Fibroblast of villous mesenchyme (primary cell): ENCODE results near the gene TUBB2A. TPM values are rescaled to one million over a fixed set of nuclear protein-coding genes. Genes with fewer than 3 reads are reported as not detected.

Experiments
- DNase-seq: peaks from one replicate; pipeline ENCODE4 v3.0.0-alpha.2; 2010; ENCODE audit warnings: low read depth
- H3K4me3 ChIP-seq: 2 replicates; pipeline ENCODE4 v1.5.1; 2011; ENCODE audit warnings: low read depth, mild to moderate bottlenecking, low read length
- total RNA-seq: library from RNA; depleted of rRNA; stranded (reverse); fragments of >200 nt; gene quantifications from 2 replicates; pipeline ENCODE4 v1.2.3, GENCODE V29; 2012
- TF ChIP-seq, protein P1 (sequence below): IDR thresholded peaks from 2 replicates; pipeline ENCODE4 v1.5.1; 2012; ENCODE audit warnings: low read depth, mild to moderate bottlenecking, low read length; ENCODE audit not compliant: insufficient read depth

The TUBB2A gene
- total RNA-seq, 1 donor, result 90.7 TPM

DNA sequence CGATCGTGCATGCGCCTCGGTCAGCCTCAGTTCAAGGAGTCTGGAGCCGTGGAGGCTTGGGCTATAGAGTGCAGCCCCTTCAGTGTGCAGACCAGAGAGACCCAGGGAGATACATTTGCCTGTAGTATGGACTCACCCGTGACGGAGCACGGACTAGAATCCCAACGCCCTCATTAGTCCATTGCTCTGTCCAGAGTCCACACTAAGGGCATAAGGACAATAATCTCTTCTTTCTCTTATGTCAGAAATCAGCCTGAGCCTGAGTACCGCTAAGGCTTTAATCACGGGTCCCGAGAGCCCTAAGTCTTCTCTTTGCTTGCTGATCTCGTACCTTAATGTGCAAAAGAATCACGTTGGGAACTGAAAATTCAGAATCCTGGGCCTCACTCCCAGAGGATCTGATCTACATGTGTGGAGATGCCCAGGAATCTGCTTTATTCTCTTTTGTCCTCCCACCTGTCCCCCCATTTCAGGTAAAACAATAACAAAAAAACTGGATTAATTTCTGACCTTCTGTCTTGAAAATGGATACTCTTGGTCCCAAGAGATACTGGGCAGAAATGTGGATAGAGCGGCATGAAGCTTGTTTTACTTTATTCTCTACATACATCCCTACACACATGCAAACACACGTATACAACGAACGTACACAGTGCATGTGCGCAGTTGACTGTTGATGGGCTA lies 38.2 kb downstream of the TUBB2A start:
- peak; percentile 36 for DNase-seq
- TF ChIP-seq, protein P1, sequence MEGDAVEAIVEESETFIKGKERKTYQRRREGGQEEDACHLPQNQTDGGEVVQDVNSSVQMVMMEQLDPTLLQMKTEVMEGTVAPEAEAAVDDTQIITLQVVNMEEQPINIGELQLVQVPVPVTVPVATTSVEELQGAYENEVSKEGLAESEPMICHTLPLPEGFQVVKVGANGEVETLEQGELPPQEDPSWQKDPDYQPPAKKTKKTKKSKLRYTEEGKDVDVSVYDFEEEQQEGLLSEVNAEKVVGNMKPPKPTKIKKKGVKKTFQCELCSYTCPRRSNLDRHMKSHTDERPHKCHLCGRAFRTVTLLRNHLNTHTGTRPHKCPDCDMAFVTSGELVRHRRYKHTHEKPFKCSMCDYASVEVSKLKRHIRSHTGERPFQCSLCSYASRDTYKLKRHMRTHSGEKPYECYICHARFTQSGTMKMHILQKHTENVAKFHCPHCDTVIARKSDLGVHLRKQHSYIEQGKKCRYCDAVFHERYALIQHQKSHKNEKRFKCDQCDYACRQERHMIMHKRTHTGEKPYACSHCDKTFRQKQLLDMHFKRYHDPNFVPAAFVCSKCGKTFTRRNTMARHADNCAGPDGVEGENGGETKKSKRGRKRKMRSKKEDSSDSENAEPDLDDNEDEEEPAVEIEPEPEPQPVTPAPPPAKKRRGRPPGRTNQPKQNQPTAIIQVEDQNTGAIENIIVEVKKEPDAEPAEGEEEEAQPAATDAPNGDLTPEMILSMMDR, result no peak
- peak overlapping the region; percentile 85 for H3K4me3 ChIP-seq

DNA sequence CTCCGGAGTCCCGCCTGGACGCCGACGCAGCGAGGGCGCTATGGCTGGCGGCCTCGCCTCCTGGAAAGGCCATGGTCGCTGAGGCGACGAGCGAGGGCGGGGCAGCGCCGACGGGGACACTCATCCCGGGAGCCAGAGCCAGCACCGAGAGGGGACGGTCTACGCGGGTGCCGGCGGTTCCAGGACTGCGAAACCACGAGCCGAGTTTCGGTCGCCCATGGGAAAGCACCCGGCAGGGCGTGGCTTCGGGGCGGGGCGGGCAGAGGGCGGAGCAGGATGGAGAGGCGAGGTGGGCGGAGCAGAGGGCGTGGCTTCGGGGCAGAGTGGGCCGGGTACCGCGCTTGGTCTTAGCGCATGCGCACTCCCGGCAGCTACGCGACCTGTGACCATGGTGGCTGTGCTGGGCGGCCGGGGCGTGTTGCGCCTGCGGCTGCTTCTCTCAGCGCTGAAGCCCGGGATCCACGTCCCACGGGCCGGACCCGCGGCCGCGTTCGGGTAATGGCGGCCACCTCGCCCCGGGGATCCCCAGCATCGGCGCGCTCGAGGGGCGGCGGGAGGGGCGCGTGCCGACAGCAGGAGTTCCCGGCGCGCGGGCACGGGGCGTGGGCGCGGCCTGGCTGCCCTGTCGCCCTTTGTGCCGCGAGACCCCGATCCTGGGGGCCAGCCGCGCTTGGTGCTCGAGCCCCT lies 38.8 kb downstream of the TUBB2A start, which contains the start of gene BPHL:
TSS of gene BPHL (plus strand) at position 359 of the 687 bp plus-strand sequence. CDS start at position 389, 30 bp downstream.
- H3K4me3 ChIP-seq, result peak within 1 kb of the TSS; percentile 85
- TF ChIP-seq, protein P1, result no peak
- DNase-seq, result peak; percentile 92

DNA sequence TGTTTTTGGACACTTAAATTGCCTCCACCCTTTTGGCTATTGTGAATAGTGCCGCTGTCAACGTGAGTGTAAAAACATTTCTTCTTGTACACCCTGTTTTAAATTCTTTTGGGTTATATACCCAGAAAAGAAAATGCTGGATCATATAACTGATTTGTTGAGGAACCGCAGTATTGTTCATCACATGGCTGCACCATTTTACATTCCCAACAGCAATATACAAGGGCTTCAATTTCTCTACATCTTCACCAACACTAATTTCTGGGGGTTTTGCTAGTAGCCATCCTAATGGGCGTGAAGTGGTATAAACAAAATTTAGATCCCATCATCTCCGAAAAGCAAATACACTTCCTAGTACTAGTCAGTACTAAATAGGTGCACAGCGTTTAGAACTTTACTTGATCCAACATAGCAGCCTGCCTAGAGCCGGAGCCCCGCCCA lies 39.4 kb downstream of the TUBB2A start:
- peak overlapping the region; percentile 85 for H3K4me3 ChIP-seq
- no peak for DNase-seq
- TF ChIP-seq, protein P1, result no peak

DNA sequence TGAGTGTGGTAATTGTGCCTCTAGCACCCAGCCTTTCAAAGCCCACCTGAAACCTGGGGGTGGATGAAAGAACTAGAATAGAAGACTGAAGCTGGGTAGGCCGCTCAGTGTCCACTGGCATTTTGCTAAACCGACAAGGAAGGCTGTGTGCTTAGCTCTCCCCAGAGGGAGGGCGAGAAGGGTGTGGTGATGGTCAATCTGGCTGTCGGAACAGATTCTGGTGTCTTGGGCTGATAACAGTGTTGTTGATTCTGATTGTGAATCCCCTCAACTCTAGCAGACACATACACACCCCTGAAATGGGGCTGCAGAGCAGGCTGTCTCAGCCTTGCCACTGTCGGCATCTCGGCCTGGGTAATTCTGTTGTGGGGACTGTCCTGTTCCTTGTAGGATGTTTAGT lies 43.0 kb downstream of the TUBB2A start:
- TF ChIP-seq, protein P1, result no peak
- DNase-seq, result no peak
- no peak overlapping the region for H3K4me3 ChIP-seq

DNA sequence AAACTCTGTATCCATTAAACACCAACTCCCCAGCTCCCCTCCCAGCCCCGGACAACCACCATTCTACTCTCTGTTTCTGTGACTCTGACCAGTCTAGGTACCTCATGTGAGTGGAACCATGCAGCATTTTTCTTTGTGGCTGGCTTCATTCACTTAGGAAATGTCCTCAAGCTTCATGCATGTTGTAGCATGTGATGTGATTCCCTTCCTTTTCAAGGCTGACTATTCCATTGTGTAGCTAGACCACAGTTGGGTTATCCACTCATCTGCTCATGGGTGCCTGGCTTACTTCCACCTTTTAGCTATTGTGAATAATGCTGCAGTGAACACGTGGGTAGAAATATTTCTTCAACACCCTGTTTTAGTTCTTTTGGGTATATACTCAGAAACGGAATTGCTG lies 47.6 kb downstream of the TUBB2A start:
- DNase-seq, result no peak
- no peak overlapping the region for H3K4me3 ChIP-seq
- TF ChIP-seq, protein P1, result no peak

DNA sequence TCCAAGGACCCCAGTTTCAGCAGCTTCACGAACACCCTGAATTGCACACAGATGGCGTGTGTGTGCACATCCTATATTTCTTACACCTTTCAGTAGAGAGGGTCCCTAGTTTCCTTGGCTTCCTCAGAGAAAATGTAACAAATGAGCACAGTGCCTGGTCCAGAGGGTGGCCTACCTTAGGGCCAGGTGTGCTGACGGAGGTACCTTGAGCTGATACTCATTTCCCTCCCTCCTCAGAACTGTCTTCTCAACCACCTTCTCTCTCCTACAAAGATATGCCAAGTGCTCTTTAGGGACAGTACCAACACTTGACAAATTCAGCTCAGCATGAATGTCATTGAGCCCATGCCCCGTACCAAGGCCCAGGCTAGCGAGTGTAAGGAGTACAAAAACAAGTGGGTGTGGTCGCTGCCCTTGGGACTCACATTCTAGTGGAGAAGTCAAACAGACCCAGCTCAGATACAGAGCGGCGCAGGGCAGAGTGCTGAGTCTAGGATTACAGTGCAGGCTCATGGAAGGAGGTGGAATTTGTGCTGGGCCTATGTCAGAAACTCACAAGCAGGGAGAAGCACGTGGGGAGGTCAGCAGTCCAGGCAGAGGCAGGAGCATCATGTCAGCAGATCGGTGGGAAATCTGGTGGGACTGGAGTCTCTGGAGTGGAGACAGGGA lies 48.5 kb downstream of the TUBB2A start:
- DNase-seq, result no peak
- TF ChIP-seq, protein P1, result no peak
- H3K4me3 ChIP-seq, result no peak overlapping the region

Other genes starting within 250 kb of the TUBB2A start
- gene SERPINB6, start 186.0 kb downstream of the TUBB2A start, total RNA-seq, result 96.3 and 122 TPM in 2 replicates
- 7.4 and 12.1 TPM in 2 replicates for gene NQO2, start 157.7 kb downstream of the TUBB2A start, total RNA-seq
- 25.4 and 28.5 TPM in 2 replicates for gene RIPK1, start 89.0 kb downstream of the TUBB2A start, total RNA-seq
- 16.1 and 17.3 TPM in 2 replicates for gene BPHL, start 38.8 kb downstream of the TUBB2A start, total RNA-seq
- 4.8 and 5.2 TPM in 2 replicates for gene TUBB2B, start 70.1 kb upstream of the TUBB2A start, total RNA-seq
- 19.9 and 29.0 TPM in 2 replicates for gene PSMG4, start 101.4 kb upstream of the TUBB2A start, total RNA-seq